Testis (tissue), 2 donors: ENCODE measurements around the gene XAB2.

Source experiments
- POLR2A ChIP-seq: fragments of 450-650 bp; IDR thresholded peaks from one replicate; pipeline ENCODE4 v1.6.1; 2017; ENCODE audit warnings: antibody characterized with exemption, mild to moderate bottlenecking, moderate library complexity
- TF ChIP-seq, protein P1 (sequence below), 3 experiments: fragments of 450-650 bp in 2 of 3; fragments of 200-600 bp in 1 of 3; sonication (generic) in 1 of 3; IDR thresholded peaks; one replicate each; pipeline ENCODE4 v1.5.1; 2016 to 2019; ENCODE audit warnings: antibody characterized with exemption in 3 of 3, mild to moderate bottlenecking in 2 of 3, moderate library complexity in 1 of 3

DNA sequence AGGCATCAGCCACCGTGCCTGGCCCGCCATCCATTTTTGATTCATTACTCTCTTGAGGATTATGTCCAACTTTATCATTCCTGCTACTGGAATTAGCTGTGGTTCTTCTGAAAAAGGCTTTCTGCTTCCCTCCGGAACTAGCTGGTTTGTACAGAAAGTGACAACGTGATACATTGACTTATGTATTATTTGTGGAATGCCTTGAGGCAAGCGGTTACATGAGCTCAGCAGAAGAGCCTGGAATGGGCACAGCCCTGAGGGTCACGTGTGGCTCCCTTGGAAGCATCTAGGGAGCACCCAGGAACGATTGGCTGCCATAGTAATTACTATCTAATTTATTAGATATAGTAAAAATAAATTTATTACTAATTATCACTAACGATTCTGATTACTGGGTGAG lies 25.1 kb upstream of the XAB2 start:
- TF ChIP-seq, protein P1, sequence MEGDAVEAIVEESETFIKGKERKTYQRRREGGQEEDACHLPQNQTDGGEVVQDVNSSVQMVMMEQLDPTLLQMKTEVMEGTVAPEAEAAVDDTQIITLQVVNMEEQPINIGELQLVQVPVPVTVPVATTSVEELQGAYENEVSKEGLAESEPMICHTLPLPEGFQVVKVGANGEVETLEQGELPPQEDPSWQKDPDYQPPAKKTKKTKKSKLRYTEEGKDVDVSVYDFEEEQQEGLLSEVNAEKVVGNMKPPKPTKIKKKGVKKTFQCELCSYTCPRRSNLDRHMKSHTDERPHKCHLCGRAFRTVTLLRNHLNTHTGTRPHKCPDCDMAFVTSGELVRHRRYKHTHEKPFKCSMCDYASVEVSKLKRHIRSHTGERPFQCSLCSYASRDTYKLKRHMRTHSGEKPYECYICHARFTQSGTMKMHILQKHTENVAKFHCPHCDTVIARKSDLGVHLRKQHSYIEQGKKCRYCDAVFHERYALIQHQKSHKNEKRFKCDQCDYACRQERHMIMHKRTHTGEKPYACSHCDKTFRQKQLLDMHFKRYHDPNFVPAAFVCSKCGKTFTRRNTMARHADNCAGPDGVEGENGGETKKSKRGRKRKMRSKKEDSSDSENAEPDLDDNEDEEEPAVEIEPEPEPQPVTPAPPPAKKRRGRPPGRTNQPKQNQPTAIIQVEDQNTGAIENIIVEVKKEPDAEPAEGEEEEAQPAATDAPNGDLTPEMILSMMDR (IDR thresholded peaks at IDR 0.05) = no peak
- no peak for TF ChIP-seq POLR2A
